Astrocyte (in vitro differentiated cells and primary cell): Measurements from ENCODE around the gene EGFL6. TPM values are rescaled to one million over a fixed set of nuclear protein-coding genes. Genes with fewer than 3 reads are reported as not detected.
A peak's percentile ranks its signal among the peaks of the same experiment; 100 is the strongest.

Experiments
- DNase-seq: peaks from one replicate; pipeline ENCODE4 v3.0.0-alpha.2; 2010; ENCODE audit warnings: low read depth
- FAIRE-seq: peaks from 2 replicates; lab custom pipeline; 2011; peaks lifted over from hg19 to GRCh38; lab: Jason Lieb, UNC
- H2AFZ ChIP-seq: 2 replicates; pipeline ENCODE4 v1.6.0; 2012; ENCODE audit warnings: low read depth, low read length, inconsistent platforms
- H3K27ac ChIP-seq: 2 replicates; pipeline ENCODE4 v1.5.1; 2011; ENCODE audit warnings: low read depth, low read length, inconsistent platforms
- H3K27me3 ChIP-seq: 2 replicates; pipeline ENCODE4 v1.6.0; 2011; ENCODE audit warnings: low read length, inconsistent platforms; ENCODE audit not compliant: insufficient read depth
- H3K36me3 ChIP-seq: 2 replicates; pipeline ENCODE4 v1.5.1; 2011; ENCODE audit warnings: low read length, inconsistent platforms; ENCODE audit not compliant: insufficient read depth
- H3K4me1 ChIP-seq: 2 replicates; pipeline ENCODE4 v1.5.1; 2011; ENCODE audit warnings: low read length, inconsistent platforms; ENCODE audit not compliant: insufficient read depth
- H3K4me2 ChIP-seq: 2 replicates; pipeline ENCODE4 v1.6.0; 2012; ENCODE audit warnings: low read length, inconsistent platforms
- H3K4me3 ChIP-seq: 2 replicates; pipeline ENCODE4 v1.5.1; 2011; ENCODE audit warnings: low read depth, mild to moderate bottlenecking, low read length, inconsistent platforms; ENCODE audit not compliant: insufficient read depth
- H3K79me2 ChIP-seq: 2 replicates; pipeline ENCODE4 v1.6.0; 2012; ENCODE audit warnings: mild to moderate bottlenecking, low read length, inconsistent platforms; ENCODE audit not compliant: insufficient read depth
- H3K9ac ChIP-seq: 2 replicates; pipeline ENCODE4 v1.6.0; 2012; ENCODE audit warnings: mild to moderate bottlenecking, low read length, inconsistent platforms
- H3K9me3 ChIP-seq: 2 replicates; pipeline ENCODE4 v1.5.1; 2012; ENCODE audit warnings: low read depth, mild to moderate bottlenecking, low read length, inconsistent platforms; ENCODE audit not compliant: insufficient read depth
- H4K20me1 ChIP-seq: 2 replicates; pipeline ENCODE4 v1.6.0; 2012; ENCODE audit warnings: low read length, inconsistent platforms; ENCODE audit not compliant: insufficient read depth
- H3K27ac Mint-ChIP-seq: one replicate; pipeline ENCODE4 v1.8.0; 2021; ENCODE audit warnings: mild to moderate bottlenecking, mixed read lengths; ENCODE audit not compliant: unreplicated experiment
- H3K27me3 Mint-ChIP-seq: one replicate; pipeline ENCODE4 v1.8.0; 2021; ENCODE audit warnings: low read depth, mixed read lengths; ENCODE audit not compliant: unreplicated experiment
- H3K36me3 Mint-ChIP-seq: one replicate; pipeline ENCODE4 v1.8.0; 2021; ENCODE audit warnings: low read depth, mixed read lengths; ENCODE audit not compliant: unreplicated experiment
- H3K4me1 Mint-ChIP-seq: one replicate; pipeline ENCODE4 v1.8.0; 2021; ENCODE audit warnings: low read depth, mixed read lengths; ENCODE audit not compliant: unreplicated experiment
- H3K4me3 Mint-ChIP-seq: one replicate; pipeline ENCODE4 v1.8.0; 2021; ENCODE audit warnings: mild to moderate bottlenecking, moderate library complexity, mixed read lengths; ENCODE audit not compliant: unreplicated experiment
- H3K9me3 Mint-ChIP-seq: one replicate; pipeline ENCODE4 v1.8.0; 2021; ENCODE audit warnings: mild to moderate bottlenecking, mixed read lengths; ENCODE audit not compliant: unreplicated experiment
- EZH2 ChIP-seq: IDR thresholded peaks from 2 replicates; pipeline ENCODE4 v1.6.1; 2012; ENCODE audit warnings: mild to moderate bottlenecking, low read length, inconsistent platforms; ENCODE audit not compliant: insufficient read depth
- total RNA-seq: library from RNA; stranded (reverse); gene quantifications from 2 replicates; pipeline ENCODE4 v1.2.1, GENCODE V29; 2021
- TF ChIP-seq, protein P1 (sequence below): IDR thresholded peaks from 2 replicates; pipeline ENCODE4 v1.5.1; 2011; ENCODE audit warnings: low read depth, mild to moderate bottlenecking, inconsistent platforms, low read length, moderate library complexity; ENCODE audit not compliant: insufficient read depth

Gene EGFL6
- total RNA-seq, 1 donor from 2014 or later = 0.18 TPM

DNA sequence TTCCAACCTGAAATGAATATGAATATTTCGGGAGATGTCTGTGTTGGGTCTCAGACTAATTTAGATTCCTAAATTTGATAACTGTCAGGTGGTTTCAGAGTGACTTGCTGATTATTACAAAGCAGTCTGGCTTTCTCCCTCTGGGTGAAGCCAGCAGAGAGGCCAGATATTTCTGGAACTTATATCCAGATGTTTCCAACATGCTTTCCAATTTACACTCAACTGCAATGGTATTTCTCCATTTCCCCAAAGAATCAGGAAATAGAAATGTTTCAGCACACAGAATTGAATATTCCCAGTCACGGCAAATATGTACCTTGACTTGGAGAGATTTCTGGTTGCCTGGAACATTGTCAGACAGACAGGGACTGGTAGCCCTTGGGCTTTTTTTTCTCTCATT, 48.5 kb upstream of the EGFL6 start:
- H3K27ac Mint-ChIP-seq = no peak overlapping the region
- Histone ChIP-seq H4K20me1 (no peaks in the 10 kb centered on the region), H3K36me3 (no peaks in the 10 kb centered on the region), H3K4me1 (no peaks in the 10 kb centered on the region), H3K4me3 (no peak overlapping the region), H3K27ac (no peak overlapping the region), H3K79me2 (no peaks in the 10 kb centered on the region), H2AFZ (no peak overlapping the region), H3K27me3 (no peaks in the 10 kb centered on the region), H3K4me2 (no peak overlapping the region), H3K9ac (no peak overlapping the region), H3K9me3 (no peaks in the 10 kb centered on the region)
- DNase-seq = no peak
- H3K4me1 Mint-ChIP-seq = peaks cover 2% of the 10 kb centered on the region
- H3K36me3 Mint-ChIP-seq = no peaks in the 10 kb centered on the region
- no peak overlapping the region for H3K4me3 Mint-ChIP-seq
- H3K9me3 Mint-ChIP-seq = no peaks in the 10 kb centered on the region
- TF ChIP-seq EZH2 = no peak
- TF ChIP-seq, protein P1, sequence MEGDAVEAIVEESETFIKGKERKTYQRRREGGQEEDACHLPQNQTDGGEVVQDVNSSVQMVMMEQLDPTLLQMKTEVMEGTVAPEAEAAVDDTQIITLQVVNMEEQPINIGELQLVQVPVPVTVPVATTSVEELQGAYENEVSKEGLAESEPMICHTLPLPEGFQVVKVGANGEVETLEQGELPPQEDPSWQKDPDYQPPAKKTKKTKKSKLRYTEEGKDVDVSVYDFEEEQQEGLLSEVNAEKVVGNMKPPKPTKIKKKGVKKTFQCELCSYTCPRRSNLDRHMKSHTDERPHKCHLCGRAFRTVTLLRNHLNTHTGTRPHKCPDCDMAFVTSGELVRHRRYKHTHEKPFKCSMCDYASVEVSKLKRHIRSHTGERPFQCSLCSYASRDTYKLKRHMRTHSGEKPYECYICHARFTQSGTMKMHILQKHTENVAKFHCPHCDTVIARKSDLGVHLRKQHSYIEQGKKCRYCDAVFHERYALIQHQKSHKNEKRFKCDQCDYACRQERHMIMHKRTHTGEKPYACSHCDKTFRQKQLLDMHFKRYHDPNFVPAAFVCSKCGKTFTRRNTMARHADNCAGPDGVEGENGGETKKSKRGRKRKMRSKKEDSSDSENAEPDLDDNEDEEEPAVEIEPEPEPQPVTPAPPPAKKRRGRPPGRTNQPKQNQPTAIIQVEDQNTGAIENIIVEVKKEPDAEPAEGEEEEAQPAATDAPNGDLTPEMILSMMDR = no peak
- no peaks in the 10 kb centered on the region for H3K27me3 Mint-ChIP-seq
- FAIRE-seq = peak; percentile 97

DNA sequence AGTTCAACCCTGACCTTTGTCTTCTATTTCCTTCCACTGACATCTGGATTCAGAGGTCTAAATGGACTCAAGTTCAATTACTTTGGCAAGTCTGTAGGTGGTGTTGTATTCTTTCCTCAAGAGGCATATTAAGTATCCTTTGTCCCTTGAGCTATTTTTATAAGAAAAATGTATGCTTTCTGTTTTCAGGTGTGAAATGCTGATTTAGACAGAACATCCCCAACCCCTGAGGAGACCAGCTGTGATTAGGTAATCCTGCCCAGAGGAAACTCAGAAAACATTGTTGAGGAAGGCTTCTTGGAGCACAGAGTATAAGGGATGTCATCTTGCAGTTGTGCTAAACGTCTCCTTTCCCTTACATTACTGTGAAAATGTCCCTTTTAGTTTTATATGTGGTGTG, 46.6 kb upstream of the EGFL6 start:
- peak; percentile 39 for FAIRE-seq
- Mint-ChIP-seq H3K9me3 (no peaks in the 10 kb centered on the region), H3K4me3 (no peak overlapping the region), H3K4me1 (peaks cover 2% of the 10 kb centered on the region), H3K36me3 (no peaks in the 10 kb centered on the region), H3K27ac (no peak overlapping the region), H3K27me3 (no peaks in the 10 kb centered on the region)
- no peak overlapping the region for H2AFZ ChIP-seq
- DNase-seq = no peak
- no peak overlapping the region for H3K27ac ChIP-seq
- no peaks in the 10 kb centered on the region for H4K20me1 ChIP-seq
- H3K79me2 ChIP-seq = no peaks in the 10 kb centered on the region
- H3K4me2 ChIP-seq = no peak overlapping the region
- no peaks in the 10 kb centered on the region for H3K9me3 ChIP-seq
- no peak overlapping the region for H3K9ac ChIP-seq
- no peak for TF ChIP-seq EZH2
- TF ChIP-seq, protein P1 = no peak
- no peaks in the 10 kb centered on the region for H3K4me1 ChIP-seq
- no peaks in the 10 kb centered on the region for H3K36me3 ChIP-seq
- no peaks in the 10 kb centered on the region for H3K27me3 ChIP-seq
- no peak overlapping the region for H3K4me3 ChIP-seq

DNA sequence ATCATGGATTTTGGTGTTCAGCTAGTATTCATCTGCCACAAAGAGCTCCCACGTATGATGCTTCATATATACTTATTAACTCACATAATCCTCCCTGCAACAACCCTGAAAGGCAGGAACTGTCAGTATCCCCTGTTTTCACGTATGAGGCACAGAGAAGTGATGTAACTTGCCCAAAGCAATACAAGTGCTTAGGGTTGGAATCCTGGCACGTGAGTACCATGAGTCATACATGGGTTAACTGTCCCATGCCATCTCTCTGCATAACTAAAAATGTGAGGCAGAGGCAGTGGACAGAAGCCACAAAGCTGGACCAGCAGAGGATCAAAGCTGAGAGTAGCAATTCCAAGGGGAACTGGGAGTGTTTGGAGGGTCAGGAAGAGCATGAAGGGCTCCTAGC, 35.7 kb upstream of the EGFL6 start:
- Histone ChIP-seq H3K4me2 (no peak overlapping the region), H3K79me2 (no peaks in the 10 kb centered on the region), H3K4me3 (no peak overlapping the region), H3K36me3 (no peaks in the 10 kb centered on the region), H3K4me1 (no peaks in the 10 kb centered on the region), H3K9ac (no peak overlapping the region), H3K9me3 (no peaks in the 10 kb centered on the region), H4K20me1 (no peaks in the 10 kb centered on the region), H2AFZ (no peak overlapping the region), H3K27ac (no peak overlapping the region), H3K27me3 (no peaks in the 10 kb centered on the region)
- no peaks in the 10 kb centered on the region for H3K9me3 Mint-ChIP-seq
- H3K27me3 Mint-ChIP-seq = no peaks in the 10 kb centered on the region
- peak overlapping the region; percentile 81 for H3K27ac Mint-ChIP-seq
- no peak overlapping the region for H3K4me3 Mint-ChIP-seq
- DNase-seq = peak; percentile 8
- peaks cover 3% of the 10 kb centered on the region for H3K4me1 Mint-ChIP-seq
- TF ChIP-seq, protein P1 = no peak
- TF ChIP-seq EZH2 = no peak
- peak; percentile 74 for FAIRE-seq
- H3K36me3 Mint-ChIP-seq = peaks cover 2% of the 10 kb centered on the region
